GM12875 (cell line): ENCODE measurements around the gene PCYT2.

ENCODE experiments used
- H3K4me3 ChIP-seq: one replicate; pipeline ENCODE4 v1.5.1; 2011; ENCODE audit warnings: low read depth, low read length, control low read depth
- TF ChIP-seq, protein P1 (sequence below): IDR thresholded peaks from 2 replicates; pipeline ENCODE4 v1.5.1; 2011; ENCODE audit warnings: low read depth, mild to moderate bottlenecking, control low read depth, inconsistent platforms, low read length, moderate library complexity, borderline replicate concordance; ENCODE audit not compliant: insufficient read depth

Gene PCYT2

GRCh38 chr17:81951785-81952684, 40.8 kb upstream of the PCYT2 start:
- H3K4me3 ChIP-seq = no peak overlapping the region
- TF ChIP-seq, protein P1, sequence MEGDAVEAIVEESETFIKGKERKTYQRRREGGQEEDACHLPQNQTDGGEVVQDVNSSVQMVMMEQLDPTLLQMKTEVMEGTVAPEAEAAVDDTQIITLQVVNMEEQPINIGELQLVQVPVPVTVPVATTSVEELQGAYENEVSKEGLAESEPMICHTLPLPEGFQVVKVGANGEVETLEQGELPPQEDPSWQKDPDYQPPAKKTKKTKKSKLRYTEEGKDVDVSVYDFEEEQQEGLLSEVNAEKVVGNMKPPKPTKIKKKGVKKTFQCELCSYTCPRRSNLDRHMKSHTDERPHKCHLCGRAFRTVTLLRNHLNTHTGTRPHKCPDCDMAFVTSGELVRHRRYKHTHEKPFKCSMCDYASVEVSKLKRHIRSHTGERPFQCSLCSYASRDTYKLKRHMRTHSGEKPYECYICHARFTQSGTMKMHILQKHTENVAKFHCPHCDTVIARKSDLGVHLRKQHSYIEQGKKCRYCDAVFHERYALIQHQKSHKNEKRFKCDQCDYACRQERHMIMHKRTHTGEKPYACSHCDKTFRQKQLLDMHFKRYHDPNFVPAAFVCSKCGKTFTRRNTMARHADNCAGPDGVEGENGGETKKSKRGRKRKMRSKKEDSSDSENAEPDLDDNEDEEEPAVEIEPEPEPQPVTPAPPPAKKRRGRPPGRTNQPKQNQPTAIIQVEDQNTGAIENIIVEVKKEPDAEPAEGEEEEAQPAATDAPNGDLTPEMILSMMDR = no peak

DNA sequence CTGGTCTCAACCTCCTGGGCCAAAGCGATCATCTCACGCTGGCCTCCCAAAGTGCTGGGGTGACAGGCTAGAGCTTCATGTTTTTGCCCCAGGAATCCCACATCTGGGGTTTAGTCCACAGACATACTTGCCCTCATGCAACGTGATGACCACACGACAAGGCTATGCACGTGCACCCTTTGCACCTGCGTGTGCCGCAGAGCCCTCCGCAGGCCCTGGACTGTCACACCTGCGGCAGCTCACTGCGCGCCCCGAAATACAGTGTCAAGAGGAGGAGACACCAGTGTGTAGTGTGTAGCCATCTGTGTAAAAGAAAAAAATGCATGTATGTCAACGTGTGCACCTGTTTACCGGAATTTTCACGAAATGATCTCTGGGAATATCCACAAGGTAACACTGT, 39.3 kb upstream of the PCYT2 start:
- TF ChIP-seq, protein P1 = no peak
- H3K4me3 ChIP-seq = no peak overlapping the region

- TF ChIP-seq, protein P1 = no peak
- no peak overlapping the region for H3K4me3 ChIP-seq
Measured at GRCh38 chr17:81948635-81949378, 37.6 kb upstream of the PCYT2 start.

GRCh38 chr17:81947189-81947588, 36.0 kb upstream of the PCYT2 start, which contains the start of gene MYADML2:
Gene MYADML2 (minus strand): TSS chr17:81947233. CDS start chr17:81941741, 5,492 bp downstream.
- H3K4me3 ChIP-seq = no peak within 1 kb of the TSS
- TF ChIP-seq, protein P1 = no peak

- no peak overlapping the region for H3K4me3 ChIP-seq
- TF ChIP-seq, protein P1 = no peak
Measured at GRCh38 chr17:81944858-81945257, 33.7 kb upstream of the PCYT2 start.

- TF ChIP-seq, protein P1 = no peak
- H3K4me3 ChIP-seq = no peak overlapping the region
Measured at GRCh38 chr17:81942167-81942553, 31.0 kb upstream of the PCYT2 start.
